ENCODE data around the gene NPIPB6.
"Not testable (repeated sequence)": the region's sequence is repeated elsewhere in the genome, so short reads cannot be mapped to it uniquely, and the experiment has no call there.

NPIPB6 gene

DNA sequence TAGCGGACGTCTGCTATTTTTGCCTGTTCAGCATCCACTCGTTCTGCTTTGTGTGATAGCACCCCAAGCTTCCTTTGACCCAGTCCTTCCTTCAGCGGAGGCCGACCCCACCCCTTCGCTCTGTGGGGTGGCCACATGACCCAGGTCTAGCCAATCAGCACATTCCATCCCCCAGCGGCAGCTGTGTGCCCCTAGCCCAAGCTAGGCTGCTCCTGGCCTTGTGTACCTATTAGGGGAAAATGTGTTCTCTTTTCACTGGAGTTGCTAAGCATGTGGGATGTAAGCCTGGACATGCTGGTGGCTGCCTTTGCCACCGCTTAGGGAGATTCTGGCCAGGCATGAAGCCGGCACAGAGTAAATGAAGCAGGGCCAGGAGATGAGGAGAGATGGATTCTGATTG, 33.1 kb downstream of the NPIPB6 start:
- H3K36me3 ChIP-seq (ENCODE audit: control insufficient read depth in 1 of 2, insufficient read depth in 2 of 2, low read length in 2 of 2); H3K4me3 ChIP-seq (ENCODE audit: low read depth, low read length); DNase-seq; H3K4me1 ChIP-seq (ENCODE audit: control insufficient read depth in 1 of 2, insufficient read depth in 2 of 2, low read length in 2 of 2); H3K27ac ChIP-seq (ENCODE audit: low read depth, low read length); H2BK5ac ChIP-seq (ENCODE audit: low read depth, low read length, poor library complexity); H2BK12ac ChIP-seq (ENCODE audit: low read length); H3K79me1 ChIP-seq (ENCODE audit: low read length); H3K18ac ChIP-seq (ENCODE audit: low read length); H2AFZ ChIP-seq (ENCODE audit: insufficient read depth, low read length, poor library complexity); H4K8ac ChIP-seq (ENCODE audit: low read depth, low read length); H3K23ac ChIP-seq (ENCODE audit: low read length); H2AK5ac ChIP-seq (ENCODE audit: low read length); H3K9me3 ChIP-seq (ENCODE audit: insufficient read depth, low read depth, low read length); H3K27me3 ChIP-seq (ENCODE audit: insufficient read depth, low read length); H4K91ac ChIP-seq (ENCODE audit: low read depth, low read length); H3K14ac ChIP-seq (ENCODE audit: low read length); H2BK120ac ChIP-seq (ENCODE audit: insufficient read depth, low read length, poor library complexity); H3K9ac ChIP-seq (ENCODE audit: low read length); H3K79me2 ChIP-seq (ENCODE audit: control insufficient read depth, insufficient read depth, low read length, poor library complexity); H3K4me2 ChIP-seq (ENCODE audit: low read length); H3K4ac ChIP-seq (ENCODE audit: low read depth, low read length); H4K12ac ChIP-seq (ENCODE audit: low read depth, low read length): not testable (repeated sequence)
- no CpG with 5 or more reads among the region's 9 CpGs for WGBS (ENCODE audit: extremely low coverage, insufficient coverage, insufficient read length)

GRCh38 chr16:28326881-28327610, 36.3 kb downstream of the NPIPB6 start:
- DNase-seq = peak; percentile 69 to 80
- Histone ChIP-seq H3K27ac (ENCODE audit: low read depth, low read length) (no peak overlapping the region), H3K4ac (ENCODE audit: low read depth, low read length) (no peak overlapping the region), H3K79me2 (ENCODE audit: control insufficient read depth, insufficient read depth, low read length, poor library complexity) (no peaks in the 10 kb centered on the region), H2AK5ac (ENCODE audit: low read length) (no peak overlapping the region), H4K8ac (ENCODE audit: low read depth, low read length) (no peak overlapping the region), H2AFZ (ENCODE audit: insufficient read depth, low read length, poor library complexity) (no peak overlapping the region), H3K4me1 (ENCODE audit: control insufficient read depth in 1 of 2, insufficient read depth in 2 of 2, low read length in 2 of 2) (peaks cover 0 to 6% of the 10 kb centered on the region in 2 experiments), H3K27me3 (ENCODE audit: insufficient read depth, low read length) (no peaks in the 10 kb centered on the region), H2BK120ac (ENCODE audit: insufficient read depth, low read length, poor library complexity) (no peak overlapping the region), H3K18ac (ENCODE audit: low read length) (no peak overlapping the region), H3K9me3 (ENCODE audit: insufficient read depth, low read depth, low read length) (peaks cover 1% of the 10 kb centered on the region), H3K9ac (ENCODE audit: low read length) (no peak overlapping the region), H2BK12ac (ENCODE audit: low read length) (no peak overlapping the region), H3K36me3 (ENCODE audit: control insufficient read depth in 1 of 2, insufficient read depth in 2 of 2, low read length in 2 of 2) (no peaks in the 10 kb centered on the region), H2BK5ac (ENCODE audit: low read depth, low read length, poor library complexity) (no peak overlapping the region), H3K23ac (ENCODE audit: low read length) (no peak overlapping the region), H4K12ac (ENCODE audit: low read depth, low read length) (no peak overlapping the region), H3K4me2 (ENCODE audit: low read length) (no peak overlapping the region), H4K91ac (ENCODE audit: low read depth, low read length) (no peak overlapping the region), H3K79me1 (ENCODE audit: low read length) (peaks cover 2% of the 10 kb centered on the region), H3K4me3 (ENCODE audit: low read depth, low read length) (no peak overlapping the region), H3K14ac (ENCODE audit: low read length) (no peak overlapping the region)
- no CpG with 5 or more reads among the region's 12 CpGs for WGBS (ENCODE audit: extremely low coverage, insufficient coverage, insufficient read length)

- Histone ChIP-seq H3K79me2 (ENCODE audit: control insufficient read depth, insufficient read depth, low read length, poor library complexity) (no peaks in the 10 kb centered on the region), H3K4me2 (ENCODE audit: low read length) (no peak overlapping the region), H3K36me3 (ENCODE audit: control insufficient read depth in 1 of 2, insufficient read depth in 2 of 2, low read length in 2 of 2) (peaks cover 0 to 7% of the 10 kb centered on the region in 2 experiments), H3K4me1 (ENCODE audit: control insufficient read depth in 1 of 2, insufficient read depth in 2 of 2, low read length in 2 of 2) (peaks cover 0 to 6% of the 10 kb centered on the region in 2 experiments), H4K8ac (ENCODE audit: low read depth, low read length) (no peak overlapping the region), H3K9ac (ENCODE audit: low read length) (no peak overlapping the region), H3K23ac (ENCODE audit: low read length) (no peak overlapping the region), H4K12ac (ENCODE audit: low read depth, low read length) (no peak overlapping the region), H3K18ac (ENCODE audit: low read length) (no peak overlapping the region), H2BK12ac (ENCODE audit: low read length) (no peak overlapping the region), H3K79me1 (ENCODE audit: low read length) (peaks cover 2% of the 10 kb centered on the region), H3K4ac (ENCODE audit: low read depth, low read length) (no peak overlapping the region), H3K27ac (ENCODE audit: low read depth, low read length) (no peak overlapping the region), H3K27me3 (ENCODE audit: insufficient read depth, low read length) (no peaks in the 10 kb centered on the region), H3K4me3 (ENCODE audit: low read depth, low read length) (no peak overlapping the region), H4K91ac (ENCODE audit: low read depth, low read length) (no peak overlapping the region), H2BK5ac (ENCODE audit: low read depth, low read length, poor library complexity) (no peak overlapping the region), H2BK120ac (ENCODE audit: insufficient read depth, low read length, poor library complexity) (no peak overlapping the region), H3K9me3 (ENCODE audit: insufficient read depth, low read depth, low read length) (peaks cover 1% of the 10 kb centered on the region), H2AK5ac (ENCODE audit: low read length) (no peak overlapping the region), H3K14ac (ENCODE audit: low read length) (no peak overlapping the region), H2AFZ (ENCODE audit: insufficient read depth, low read length, poor library complexity) (no peak overlapping the region)
- DNase-seq = no peak
- WGBS (ENCODE audit: extremely low coverage, insufficient coverage, insufficient read length) = no CpG with 5 or more reads among the region's 3 CpGs
These were observed 38.4 kb downstream of the NPIPB6 start for GRCh38 chr16:28324887-28325279.

DNA sequence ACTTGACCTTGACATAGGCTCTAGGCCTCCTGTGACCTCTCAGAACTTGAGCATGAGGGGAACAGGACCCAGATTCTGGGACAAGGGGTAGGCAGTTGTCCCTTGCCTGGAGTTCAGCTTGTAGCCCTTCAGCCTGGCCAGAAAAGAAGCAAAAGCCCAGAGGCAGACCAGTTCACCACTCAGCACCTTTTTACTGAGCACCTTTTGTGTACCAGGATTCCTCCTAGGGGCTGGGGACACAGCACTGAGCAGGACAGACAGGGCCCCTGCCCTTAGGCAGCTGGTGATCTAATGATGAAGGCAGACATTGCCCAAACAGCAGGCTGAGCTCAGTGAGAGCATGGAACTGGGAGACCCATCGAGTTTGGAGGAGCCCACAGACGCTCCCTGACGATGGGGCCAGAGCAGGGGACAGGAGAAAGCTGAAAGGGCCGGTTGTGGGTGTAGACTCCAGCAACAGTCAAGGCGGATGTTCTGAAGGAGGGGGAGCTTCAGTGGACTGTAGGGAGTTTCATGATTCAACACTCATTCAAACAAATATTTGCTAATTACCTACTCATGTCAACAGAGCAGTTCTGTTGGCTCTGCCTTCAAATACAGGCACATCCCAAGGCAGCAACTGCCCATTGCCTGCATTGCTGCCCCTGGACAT, 38.9 kb downstream of the NPIPB6 start:
- Histone ChIP-seq H3K79me2 (ENCODE audit: control insufficient read depth, insufficient read depth, low read length, poor library complexity) (no peaks in the 10 kb centered on the region), H3K9me3 (ENCODE audit: insufficient read depth, low read depth, low read length) (peaks cover 1% of the 10 kb centered on the region), H2AFZ (ENCODE audit: insufficient read depth, low read length, poor library complexity) (no peak overlapping the region), H3K79me1 (ENCODE audit: low read length) (peaks cover 2% of the 10 kb centered on the region), H4K91ac (ENCODE audit: low read depth, low read length) (no peak overlapping the region), H2BK12ac (ENCODE audit: low read length) (no peak overlapping the region), H3K4me2 (ENCODE audit: low read length) (no peak overlapping the region), H4K12ac (ENCODE audit: low read depth, low read length) (peak overlapping the region; percentile 21), H2BK120ac (ENCODE audit: insufficient read depth, low read length, poor library complexity) (no peak overlapping the region), H3K23ac (ENCODE audit: low read length) (no peak overlapping the region), H3K27me3 (ENCODE audit: insufficient read depth, low read length) (no peaks in the 10 kb centered on the region), H3K4me3 (ENCODE audit: low read depth, low read length) (no peak overlapping the region), H3K4ac (ENCODE audit: low read depth, low read length) (no peak overlapping the region), H3K27ac (ENCODE audit: low read depth, low read length) (no peak overlapping the region), H3K36me3 (ENCODE audit: control insufficient read depth in 1 of 2, insufficient read depth in 2 of 2, low read length in 2 of 2) (peaks cover 5 to 7% of the 10 kb centered on the region in 2 experiments), H3K18ac (ENCODE audit: low read length) (no peak overlapping the region), H2AK5ac (ENCODE audit: low read length) (no peak overlapping the region), H4K8ac (ENCODE audit: low read depth, low read length) (no peak overlapping the region), H3K14ac (ENCODE audit: low read length) (no peak overlapping the region), H3K4me1 (ENCODE audit: control insufficient read depth in 1 of 2, insufficient read depth in 2 of 2, low read length in 2 of 2) (peaks cover 0 to 6% of the 10 kb centered on the region in 2 experiments), H3K9ac (ENCODE audit: low read length) (no peak overlapping the region), H2BK5ac (ENCODE audit: low read depth, low read length, poor library complexity) (no peak overlapping the region)
- WGBS (ENCODE audit: extremely low coverage, insufficient coverage, insufficient read length) = no CpG with 5 or more reads among the region's 5 CpGs
- peak; percentile 38 to 40 for DNase-seq
